ENCODE measurements around the gene ANKRD33B.

- no peak for TF ChIP-seq CTCF (conservative IDR thresholded peaks at IDR 0.05 in 1 of 2, IDR thresholded peaks at IDR 0.05 in 1 of 2; ENCODE audit: low read depth in 1 of 2, low read length in 2 of 2)
- TF ChIP-seq EZH2 (IDR thresholded peaks at IDR 0.05; ENCODE audit: low read length, missing control alignments), result no peak
Measured at GRCh38 chr5:10674096-10674495, 110.2 kb downstream of the ANKRD33B start.

All from fibroblast of lung (primary cell).